HepG2 (cell line): ENCODE measurements around the gene COPS7B. TPM values are rescaled to one million over a fixed set of nuclear protein-coding genes. Genes with fewer than 3 reads are reported as not detected.

Source experiments
- ATF4 ChIP-seq, 2 experiments: fragments of 450-650 bp in 1 of 2; sonication (generic) in 1 of 2; formaldehyde crosslinking; IDR thresholded peaks; 2 replicates each; pipeline versions ENCODE4 v1.5.0 to v1.8.0; 2020 to 2022; ENCODE audit warnings: mild to moderate bottlenecking in 1 of 2, missing genetic modification reagents in 1 of 2
- FOXA3 ChIP-seq: IDR thresholded peaks from 2 replicates; pipeline ENCODE4 v1.6.1; 2016; ENCODE audit warnings: missing genetic modification reagents, missing compliant biosample characterization
- FOXP1 ChIP-seq, 2 experiments: fragments of 450-650 bp in 1 of 2; IDR thresholded peaks; 2 replicates each; pipeline ENCODE4 v1.6.1; 2017 to 2018; ENCODE audit warnings: antibody characterized with exemption in 1 of 2
- HDAC1 ChIP-seq: sonication (generic); formaldehyde crosslinking; IDR thresholded peaks from 2 replicates; pipeline ENCODE4 v1.5.1; 2020; ENCODE audit warnings: mild to moderate bottlenecking, missing genetic modification reagents
- KIAA2018 ChIP-seq: sonication (generic); formaldehyde crosslinking; IDR thresholded peaks from 2 replicates; pipeline ENCODE4 v1.5.0; 2020; ENCODE audit warnings: mild to moderate bottlenecking, missing genetic modification reagents, borderline replicate concordance
- MIER3 ChIP-seq: IDR thresholded peaks from 2 replicates; pipeline ENCODE4 v1.6.1; 2016; ENCODE audit warnings: missing compliant biosample characterization, borderline replicate concordance
- ZNF276 ChIP-seq: sonication (generic); formaldehyde crosslinking; IDR thresholded peaks from 2 replicates; pipeline ENCODE4 v1.4.0; 2020; ENCODE audit warnings: mild to moderate bottlenecking, low read depth, missing genetic modification reagents
- ZNF383 ChIP-seq: sonication (generic); formaldehyde crosslinking; IDR thresholded peaks from 2 replicates; pipeline ENCODE4 v1.4.0; 2020; ENCODE audit warnings: missing genetic modification reagents, mild to moderate bottlenecking, borderline replicate concordance
- ZNF687 ChIP-seq: sonication (generic); formaldehyde crosslinking; IDR thresholded peaks from 2 replicates; pipeline ENCODE4 v1.5.1; 2020; ENCODE audit warnings: mild to moderate bottlenecking, missing genetic modification reagents, moderate library complexity
- polyA plus RNA-seq, 8 experiments: library from polyadenylated mRNA; depleted of rRNA in 3 of 8; stranded (reverse) in 7 of 8; unstranded in 1 of 8; fragments of >200 nt; fragmentation: Illumina TruSeq in 4 of 8; extraction: Trizol in 4 of 8; gene quantifications; 2 replicates each; pipeline versions ENCODE4 v1.2.1 to v1.2.3, GENCODE V29; 2011 to 2016; ENCODE audit warnings: low read depth in 4 of 8, missing spikeins in 1 of 8, mixed read lengths in 1 of 8; ENCODE audit not compliant: insufficient read depth in 1 of 8
- total RNA-seq, 5 experiments: library from RNA; depleted of rRNA; stranded (reverse); fragments of >200 nt; fragmentation: Illumina TruSeq; extraction: Trizol; gene quantifications; 2 replicates each; pipeline ENCODE4 v1.2.3, GENCODE V29; 2016; ENCODE audit warnings: low read depth in 1 of 5

Gene COPS7B
- total and polyA plus RNA-seq, 2 of the 13 experiments (the other 11 are each of a cell fraction or from before 2014, with no cell fraction given), result 30.6 to 62.7 TPM

- peak; percentile 82 for TF ChIP-seq ZNF687
- no peak; the same call in 1 of the 2 replicates for TF ChIP-seq MIER3
- peak; percentile 87; the same call in 1 of the 2 replicates for TF ChIP-seq ZNF383 (CRISPR knock-in tag)
- peak in 1 of 2 experiments; percentile 58; a peak in 2 of 4 replicates for TF ChIP-seq ATF4 (CRISPR knock-in tag; IDR thresholded peaks at IDR 0.05)
- 0 out of 2 replicates have a peak, but pooled peaks have one; percentile 15 for TF ChIP-seq ZNF276 (CRISPR knock-in tag)
- TF ChIP-seq FOXA3 (CRISPR knock-in tag), result no peak; the same call in 1 of the 2 replicates
- TF ChIP-seq FOXP1 (IDR thresholded peaks at IDR 0.05), result no peak
- no peak for TF ChIP-seq FOXP1 (CRISPR knock-in tag; IDR thresholded peaks at IDR 0.05)
- no peak for TF ChIP-seq KIAA2018
- peak; percentile 87 for TF ChIP-seq HDAC1 (CRISPR knock-in tag)
These were observed 5.1 kb upstream of the COPS7B start, which contains the start of gene PDE6D (continued) for GRCh38 chr2:231780909-231781797.
